Measurements from ENCODE around the gene RNF103. TPM values are rescaled to one million over a fixed set of nuclear protein-coding genes. Genes with fewer than 3 reads are reported as not detected.

Gene RNF103
- total and polyA plus RNA-seq, 2 of the 13 experiments (the other 11 are each of a cell fraction or from before 2014, with no cell fraction given) = 19.8 to 21.1 TPM

DNA sequence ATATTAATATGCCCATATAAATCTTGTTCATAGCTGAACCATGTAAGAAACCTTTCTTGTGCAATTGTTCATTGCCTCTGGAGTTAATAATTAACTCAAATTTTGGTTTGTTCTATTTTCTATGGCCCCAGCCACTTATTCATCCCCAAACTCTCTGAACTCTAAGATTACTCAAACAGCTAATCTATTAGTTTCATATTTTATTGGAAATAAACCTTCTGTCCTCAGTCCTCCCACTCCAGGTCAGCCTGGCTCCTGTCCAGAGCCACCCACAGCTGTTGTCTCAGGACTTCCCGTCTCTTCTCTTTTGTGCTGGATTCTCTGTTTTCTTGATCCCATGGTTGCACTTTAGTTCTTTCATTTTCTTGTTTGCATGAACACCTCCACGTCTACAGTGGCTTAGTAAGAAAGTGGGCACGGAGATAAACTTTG is 4.4 kb upstream of the RNF103 start (continued):
- TF ChIP-seq, protein P1, sequence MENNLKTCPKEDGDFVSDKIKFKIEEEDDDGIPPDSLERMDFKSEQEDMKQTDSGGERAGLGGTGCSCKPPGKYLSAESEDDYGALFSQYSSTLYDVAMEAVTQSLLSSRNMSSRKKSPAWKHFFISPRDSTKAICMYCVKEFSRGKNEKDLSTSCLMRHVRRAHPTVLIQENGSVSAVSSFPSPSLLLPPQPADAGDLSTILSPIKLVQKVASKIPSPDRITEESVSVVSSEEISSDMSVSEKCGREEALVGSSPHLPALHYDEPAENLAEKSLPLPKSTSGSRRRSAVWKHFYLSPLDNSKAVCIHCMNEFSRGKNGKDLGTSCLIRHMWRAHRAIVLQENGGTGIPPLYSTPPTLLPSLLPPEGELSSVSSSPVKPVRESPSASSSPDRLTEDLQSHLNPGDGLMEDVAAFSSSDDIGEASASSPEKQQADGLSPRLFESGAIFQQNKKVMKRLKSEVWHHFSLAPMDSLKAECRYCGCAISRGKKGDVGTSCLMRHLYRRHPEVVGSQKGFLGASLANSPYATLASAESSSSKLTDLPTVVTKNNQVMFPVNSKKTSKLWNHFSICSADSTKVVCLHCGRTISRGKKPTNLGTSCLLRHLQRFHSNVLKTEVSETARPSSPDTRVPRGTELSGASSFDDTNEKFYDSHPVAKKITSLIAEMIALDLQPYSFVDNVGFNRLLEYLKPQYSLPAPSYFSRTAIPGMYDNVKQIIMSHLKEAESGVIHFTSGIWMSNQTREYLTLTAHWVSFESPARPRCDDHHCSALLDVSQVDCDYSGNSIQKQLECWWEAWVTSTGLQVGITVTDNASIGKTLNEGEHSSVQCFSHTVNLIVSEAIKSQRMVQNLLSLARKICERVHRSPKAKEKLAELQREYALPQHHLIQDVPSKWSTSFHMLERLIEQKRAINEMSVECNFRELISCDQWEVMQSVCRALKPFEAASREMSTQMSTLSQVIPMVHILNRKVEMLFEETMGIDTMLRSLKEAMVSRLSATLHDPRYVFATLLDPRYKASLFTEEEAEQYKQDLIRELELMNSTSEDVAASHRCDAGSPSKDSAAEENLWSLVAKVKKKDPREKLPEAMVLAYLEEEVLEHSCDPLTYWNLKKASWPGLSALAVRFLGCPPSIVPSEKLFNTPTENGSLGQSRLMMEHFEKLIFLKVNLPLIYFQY (CRISPR knock-in tag; IDR thresholded peaks at IDR 0.05; ENCODE audit: borderline replicate concordance) = no peak
- TF ChIP-seq ZNF577 (CRISPR knock-in tag; IDR thresholded peaks at IDR 0.05; ENCODE audit: borderline replicate concordance, low read depth) (no peak), RNF2 (conservative IDR thresholded peaks at IDR 0.05; ENCODE audit: low read depth) (no peak), KDM6A (CRISPR knock-in tag; IDR thresholded peaks at IDR 0.05; ENCODE audit: low read depth) (0 out of 2 replicates have a peak, but pooled peaks have one; percentile 30), CHD2 (IDR thresholded peaks at IDR 0.05; ENCODE audit: low read depth, low read length) (no peak), TSC22D2 (CRISPR knock-in tag; IDR thresholded peaks at IDR 0.05; ENCODE audit: borderline replicate concordance) (no peak), KLF6 (CRISPR knock-in tag; IDR thresholded peaks at IDR 0.05) (no peak; the same call in 1 of the 2 replicates), ZNF556 (CRISPR knock-in tag; IDR thresholded peaks at IDR 0.05; ENCODE audit: borderline replicate concordance) (no peak), ZNF616 (CRISPR knock-in tag; IDR thresholded peaks at IDR 0.05; ENCODE audit: low read depth) (no peak), KDM5B (CRISPR knock-in tag; IDR thresholded peaks at IDR 0.05; ENCODE audit: borderline replicate concordance) (no peak), ZNF207 (IDR thresholded peaks at IDR 0.05; ENCODE audit: borderline replicate concordance) (no peak), MYPOP (CRISPR knock-in tag; IDR thresholded peaks at IDR 0.05) (no peak), EEA1 (CRISPR knock-in tag; IDR thresholded peaks at IDR 0.05; ENCODE audit: borderline replicate concordance) (no peak), ZNF30 (CRISPR knock-in tag; IDR thresholded peaks at IDR 0.05) (no peak), CEBPG (CRISPR knock-in tag; IDR thresholded peaks at IDR 0.05) (peak; percentile 72)
- TF ChIP-seq, protein P2, sequence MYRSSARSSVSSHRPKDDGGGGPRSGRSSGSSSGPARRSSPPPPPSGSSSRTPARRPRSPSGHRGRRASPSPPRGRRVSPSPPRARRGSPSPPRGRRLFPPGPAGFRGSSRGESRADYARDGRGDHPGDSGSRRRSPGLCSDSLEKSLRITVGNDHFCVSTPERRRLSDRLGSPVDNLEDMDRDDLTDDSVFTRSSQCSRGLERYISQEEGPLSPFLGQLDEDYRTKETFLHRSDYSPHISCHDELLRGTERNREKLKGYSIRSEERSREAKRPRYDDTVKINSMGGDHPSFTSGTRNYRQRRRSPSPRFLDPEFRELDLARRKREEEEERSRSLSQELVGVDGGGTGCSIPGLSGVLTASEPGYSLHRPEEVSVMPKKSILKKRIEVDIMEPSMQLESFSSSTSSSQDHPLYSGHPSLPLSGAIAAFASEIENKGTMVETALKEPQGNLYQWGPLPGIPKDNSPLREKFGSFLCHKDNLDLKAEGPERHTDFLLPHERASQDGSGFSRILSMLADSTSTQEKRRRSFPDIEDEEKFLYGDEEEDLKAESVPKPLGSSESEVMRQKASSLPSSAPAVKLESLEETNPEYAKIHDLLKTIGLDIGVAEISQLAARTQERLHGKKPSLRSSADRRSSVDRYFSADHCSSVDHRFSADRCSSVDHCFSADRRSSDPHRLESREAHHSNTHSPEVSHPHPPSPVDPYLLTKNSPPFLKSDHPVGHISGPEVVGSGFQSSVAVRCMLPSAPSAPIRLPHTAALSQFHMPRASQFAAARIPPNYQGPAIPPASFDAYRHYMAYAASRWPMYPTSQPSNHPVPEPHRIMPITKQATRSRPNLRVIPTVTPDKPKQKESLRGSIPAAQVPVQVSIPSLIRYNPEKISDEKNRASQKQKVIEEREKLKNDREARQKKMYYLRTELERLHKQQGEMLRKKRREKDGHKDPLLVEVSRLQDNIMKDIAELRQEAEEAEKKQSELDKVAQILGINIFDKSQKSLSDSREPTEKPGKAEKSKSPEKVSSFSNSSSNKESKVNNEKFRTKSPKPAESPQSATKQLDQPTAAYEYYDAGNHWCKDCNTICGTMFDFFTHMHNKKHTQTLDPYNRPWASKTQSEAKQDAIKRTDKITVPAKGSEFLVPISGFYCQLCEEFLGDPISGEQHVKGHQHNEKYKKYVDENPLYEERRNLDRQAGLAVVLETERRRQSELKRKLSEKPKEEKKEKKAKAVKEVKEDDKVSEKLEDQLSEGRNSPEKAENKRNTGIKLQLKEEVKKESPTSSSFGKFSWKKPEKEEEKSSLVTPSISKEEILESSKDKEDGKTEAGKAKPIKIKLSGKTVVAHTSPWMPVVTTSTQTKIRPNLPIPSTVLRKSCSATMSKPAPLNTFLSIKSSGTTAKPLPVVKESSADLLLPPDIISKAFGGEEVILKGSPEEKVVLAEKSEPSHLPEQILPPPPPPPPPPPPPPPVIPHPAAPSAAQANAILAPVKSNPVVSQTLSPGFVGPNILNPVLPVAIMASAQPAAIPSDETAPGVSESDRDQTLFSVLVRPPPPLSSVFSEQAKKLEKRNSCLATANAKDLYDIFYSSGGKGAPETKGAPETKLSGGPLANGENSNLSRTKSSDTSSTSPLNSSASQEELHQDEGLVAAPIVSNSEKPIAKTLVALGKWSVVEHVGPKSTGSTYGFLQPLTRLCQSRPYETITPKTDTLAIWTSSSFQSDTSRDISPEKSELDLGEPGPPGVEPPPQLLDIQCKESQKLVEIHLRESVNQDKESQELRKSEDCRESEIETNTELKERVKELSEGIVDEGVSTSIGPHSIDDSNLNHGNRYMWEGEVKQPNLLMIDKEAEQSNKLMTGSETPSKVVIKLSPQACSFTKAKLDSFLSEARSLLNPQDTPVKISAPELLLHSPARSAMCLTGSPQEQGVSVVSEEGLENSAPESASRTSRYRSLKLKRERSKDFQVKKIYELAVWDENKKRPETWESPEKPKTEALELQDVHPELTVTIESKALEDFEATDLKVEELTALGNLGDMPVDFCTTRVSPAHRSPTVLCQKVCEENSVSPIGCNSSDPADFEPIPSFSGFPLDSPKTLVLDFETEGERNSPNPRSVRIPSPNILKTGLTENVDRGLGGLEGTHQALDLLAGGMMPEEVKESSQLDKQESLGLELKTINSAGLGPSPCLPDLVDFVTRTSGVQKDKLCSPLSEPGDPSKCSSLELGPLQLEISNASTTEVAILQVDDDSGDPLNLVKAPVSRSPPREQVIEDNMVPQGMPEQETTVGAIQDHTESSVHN (CRISPR knock-in tag; IDR thresholded peaks at IDR 0.05) = no peak
- TF ChIP-seq, protein P3, sequence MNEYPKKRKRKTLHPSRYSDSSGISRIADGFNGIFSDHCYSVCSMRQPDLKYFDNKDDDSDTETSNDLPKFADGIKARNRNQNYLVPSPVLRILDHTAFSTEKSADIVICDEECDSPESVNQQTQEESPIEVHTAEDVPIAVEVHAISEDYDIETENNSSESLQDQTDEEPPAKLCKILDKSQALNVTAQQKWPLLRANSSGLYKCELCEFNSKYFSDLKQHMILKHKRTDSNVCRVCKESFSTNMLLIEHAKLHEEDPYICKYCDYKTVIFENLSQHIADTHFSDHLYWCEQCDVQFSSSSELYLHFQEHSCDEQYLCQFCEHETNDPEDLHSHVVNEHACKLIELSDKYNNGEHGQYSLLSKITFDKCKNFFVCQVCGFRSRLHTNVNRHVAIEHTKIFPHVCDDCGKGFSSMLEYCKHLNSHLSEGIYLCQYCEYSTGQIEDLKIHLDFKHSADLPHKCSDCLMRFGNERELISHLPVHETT (CRISPR knock-in tag; conservative IDR thresholded peaks at IDR 0.05) = no peak

Measured in HepG2 (cell line).